ENCODE measurements around the gene DPM2.

The DPM2 gene, protein sequence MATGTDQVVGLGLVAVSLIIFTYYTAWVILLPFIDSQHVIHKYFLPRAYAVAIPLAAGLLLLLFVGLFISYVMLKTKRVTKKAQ

DNA sequence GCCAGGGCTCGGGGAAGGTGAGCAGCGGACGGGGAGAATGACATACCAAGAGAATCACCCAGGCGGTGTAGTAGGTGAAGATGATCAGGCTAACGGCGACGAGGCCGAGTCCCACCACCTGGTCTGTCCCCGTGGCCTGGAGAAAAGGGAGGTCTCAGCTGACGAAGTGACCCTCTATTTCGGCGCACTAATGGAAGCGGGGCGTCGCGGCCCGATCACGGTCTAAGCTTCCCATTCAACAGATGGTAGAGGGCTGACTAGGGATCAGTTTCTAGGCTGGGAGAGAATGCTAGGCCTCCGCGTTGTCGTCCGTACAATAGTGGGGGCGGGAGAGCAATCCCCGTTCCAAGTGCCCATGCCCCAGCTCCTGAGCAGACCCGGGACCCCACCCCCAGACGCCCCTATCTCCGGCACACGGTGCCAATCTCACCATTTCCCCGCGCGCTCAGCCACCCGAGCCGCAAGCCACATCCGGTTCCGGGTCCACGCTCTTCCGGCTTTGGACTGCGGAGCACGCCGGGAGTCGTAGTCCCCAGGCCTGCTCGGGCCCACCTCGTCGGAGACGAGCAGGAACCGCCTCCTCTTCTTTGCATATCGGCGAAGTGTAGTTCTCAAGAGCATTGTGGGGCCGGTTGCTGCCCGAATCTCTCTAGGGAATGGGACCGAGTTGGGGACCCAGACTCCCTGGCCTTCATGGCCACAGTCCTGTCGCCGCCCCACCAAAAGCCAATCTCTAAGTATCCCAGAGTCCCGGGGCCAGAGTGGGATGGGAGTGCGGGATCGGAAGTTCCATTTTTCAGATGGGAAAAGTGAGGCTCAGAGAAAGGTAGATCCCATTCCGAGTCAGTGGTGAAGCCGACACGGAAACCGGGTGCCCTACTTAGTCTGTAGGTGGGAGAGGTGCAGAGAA, at the start of gene DPM2:
TSS of gene DPM2 (minus strand) at position 467 of the 910 bp plus-strand sequence. CDS start at position 433, 34 bp downstream.
- Histone ChIP-seq H3K27me3 (ENCODE audit: control insufficient read depth in 1 of 2, insufficient read depth in 2 of 2, low read length in 2 of 2) (no peaks in the 10 kb centered on the region), H3K9me3 (ENCODE audit: low read length) (no peaks in the 10 kb centered on the region), H3K4me1 (ENCODE audit: insufficient read depth, low read length) (peaks cover 39% of the 10 kb centered on the region), H3K27ac (ENCODE audit: low read depth, low read length) (peak within 1 kb of the TSS; percentile 65), H3K9ac (ENCODE audit: low read length) (peak within 1 kb of the TSS; percentile 75), H3K36me3 (ENCODE audit: insufficient read depth, low read length) (peaks cover 15% of the 10 kb centered on the region), H3K4me3 (ENCODE audit: low read depth in 1 of 2, low read length in 2 of 2) (peak within 1 kb of the TSS; percentile 82 to 90)

DNA sequence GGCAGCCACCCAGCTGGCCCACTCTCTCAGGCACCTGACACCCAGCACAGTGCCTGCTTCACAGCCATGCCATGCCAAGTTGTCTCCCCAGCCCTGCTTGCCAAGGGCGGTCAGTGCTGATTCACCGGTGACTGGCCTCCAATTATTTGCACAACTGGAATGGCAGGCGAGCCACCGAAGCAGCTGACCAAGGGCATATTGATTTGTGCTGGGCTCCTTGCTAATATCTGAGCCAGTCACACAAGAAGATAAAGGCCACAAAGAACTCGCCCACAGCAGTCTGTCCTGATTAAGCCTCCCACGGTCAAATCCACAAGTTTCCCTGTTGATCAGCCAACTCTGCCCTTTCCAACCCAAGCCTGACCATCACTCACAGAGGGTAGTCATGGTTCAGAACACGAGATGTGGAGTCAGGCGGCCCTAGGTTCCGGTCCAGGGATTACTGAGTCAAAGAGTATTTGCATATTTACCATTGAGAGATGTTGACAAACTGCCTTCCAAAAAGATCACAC, 49.5 kb upstream of the DPM2 start:
- H3K36me3 ChIP-seq (ENCODE audit: insufficient read depth, low read length), result no peaks in the 10 kb centered on the region
- no peaks in the 10 kb centered on the region for H3K4me1 ChIP-seq (ENCODE audit: insufficient read depth, low read length)
- no peak overlapping the region for H3K9ac ChIP-seq (ENCODE audit: low read length)
- H3K27me3 ChIP-seq (ENCODE audit: control insufficient read depth in 1 of 2, insufficient read depth in 2 of 2, low read length in 2 of 2), result no peaks in the 10 kb centered on the region
- H3K9me3 ChIP-seq (ENCODE audit: low read length), result no peaks in the 10 kb centered on the region
- H3K4me3 ChIP-seq (ENCODE audit: low read depth in 1 of 2, low read length in 2 of 2), result no peak overlapping the region
- no peak overlapping the region for H3K27ac ChIP-seq (ENCODE audit: low read depth, low read length)

DNA sequence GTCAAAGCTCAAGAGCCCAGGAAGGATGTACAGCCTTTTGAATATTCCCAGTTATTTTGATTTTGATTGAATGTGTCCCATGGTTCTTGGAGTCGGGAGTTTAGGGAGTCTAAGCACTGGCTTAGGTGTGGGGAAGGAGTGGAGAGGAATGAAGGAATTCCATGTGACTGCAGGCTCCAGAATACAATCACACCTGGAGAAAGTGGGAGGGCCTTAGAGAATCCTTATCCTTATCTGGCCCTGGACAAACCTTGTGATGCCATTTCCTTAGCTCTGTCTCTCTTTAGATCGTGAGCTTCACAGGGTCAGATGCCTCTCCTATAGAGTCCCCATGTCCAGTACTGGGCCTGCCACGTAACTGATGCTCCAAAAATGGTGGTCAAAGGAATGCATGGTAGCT, 47.4 kb upstream of the DPM2 start:
- Histone ChIP-seq H3K9ac (ENCODE audit: low read length) (no peak overlapping the region), H3K27ac (ENCODE audit: low read depth, low read length) (no peak overlapping the region), H3K36me3 (ENCODE audit: insufficient read depth, low read length) (no peaks in the 10 kb centered on the region), H3K27me3 (ENCODE audit: control insufficient read depth in 1 of 2, insufficient read depth in 2 of 2, low read length in 2 of 2) (no peaks in the 10 kb centered on the region), H3K9me3 (ENCODE audit: low read length) (no peaks in the 10 kb centered on the region), H3K4me3 (ENCODE audit: low read depth in 1 of 2, low read length in 2 of 2) (no peak overlapping the region), H3K4me1 (ENCODE audit: insufficient read depth, low read length) (peaks cover 6% of the 10 kb centered on the region)

DNA sequence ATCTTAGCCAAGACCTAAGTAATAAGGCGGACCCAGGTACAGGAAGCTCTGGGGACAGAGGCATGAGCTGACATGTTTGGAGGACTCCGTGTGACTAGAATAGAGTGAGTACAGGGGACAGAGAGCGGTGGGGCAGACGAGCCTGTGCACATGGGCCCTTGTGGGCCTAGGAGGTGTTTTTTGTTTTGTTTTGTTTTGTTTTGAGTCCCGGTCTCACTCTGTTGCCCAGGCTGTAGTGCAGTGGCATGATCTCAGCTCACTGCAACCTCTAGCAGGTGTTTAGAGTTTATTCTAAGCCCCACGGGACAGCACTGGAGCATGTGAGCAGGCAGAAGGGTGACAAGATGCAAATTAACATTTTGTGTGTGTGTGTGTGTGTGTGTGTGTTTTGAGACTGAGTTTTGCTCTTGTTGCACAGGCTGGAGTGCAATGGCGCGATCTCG, 46.2 kb upstream of the DPM2 start:
- no peak overlapping the region for H3K9ac ChIP-seq (ENCODE audit: low read length)
- no peaks in the 10 kb centered on the region for H3K27me3 ChIP-seq (ENCODE audit: control insufficient read depth in 1 of 2, insufficient read depth in 2 of 2, low read length in 2 of 2)
- H3K4me3 ChIP-seq (ENCODE audit: low read depth in 1 of 2, low read length in 2 of 2), result no peak overlapping the region
- no peaks in the 10 kb centered on the region for H3K9me3 ChIP-seq (ENCODE audit: low read length)
- H3K4me1 ChIP-seq (ENCODE audit: insufficient read depth, low read length), result peaks cover 6% of the 10 kb centered on the region
- H3K36me3 ChIP-seq (ENCODE audit: insufficient read depth, low read length), result no peaks in the 10 kb centered on the region
- no peak overlapping the region for H3K27ac ChIP-seq (ENCODE audit: low read depth, low read length)

DNA sequence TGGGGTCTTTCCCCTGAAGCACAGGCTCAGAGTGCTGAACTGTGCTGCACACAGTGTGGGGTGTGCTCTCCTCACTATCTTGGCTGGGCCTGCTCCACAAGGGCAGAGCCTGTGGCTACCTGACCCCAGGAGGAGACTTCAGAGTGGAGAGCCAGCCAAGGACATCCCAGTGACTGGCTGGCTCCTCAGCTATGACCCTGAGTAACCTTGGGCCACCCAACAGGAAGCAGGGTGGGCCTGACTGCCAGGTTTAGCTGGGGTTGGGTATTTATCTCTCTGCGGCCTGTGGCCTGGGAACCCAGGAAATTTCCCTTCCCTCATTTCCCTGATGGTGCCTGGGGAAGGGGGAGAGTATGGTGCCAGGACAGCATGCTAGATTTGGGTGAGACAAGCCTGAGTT, 45.3 kb upstream of the DPM2 start:
- Histone ChIP-seq H3K4me1 (ENCODE audit: insufficient read depth, low read length) (peaks cover 11% of the 10 kb centered on the region), H3K27me3 (ENCODE audit: control insufficient read depth in 1 of 2, insufficient read depth in 2 of 2, low read length in 2 of 2) (no peaks in the 10 kb centered on the region), H3K4me3 (ENCODE audit: low read depth in 1 of 2, low read length in 2 of 2) (no peak overlapping the region), H3K27ac (ENCODE audit: low read depth, low read length) (no peak overlapping the region), H3K9me3 (ENCODE audit: low read length) (no peaks in the 10 kb centered on the region), H3K9ac (ENCODE audit: low read length) (no peak overlapping the region), H3K36me3 (ENCODE audit: insufficient read depth, low read length) (no peaks in the 10 kb centered on the region)

DNA sequence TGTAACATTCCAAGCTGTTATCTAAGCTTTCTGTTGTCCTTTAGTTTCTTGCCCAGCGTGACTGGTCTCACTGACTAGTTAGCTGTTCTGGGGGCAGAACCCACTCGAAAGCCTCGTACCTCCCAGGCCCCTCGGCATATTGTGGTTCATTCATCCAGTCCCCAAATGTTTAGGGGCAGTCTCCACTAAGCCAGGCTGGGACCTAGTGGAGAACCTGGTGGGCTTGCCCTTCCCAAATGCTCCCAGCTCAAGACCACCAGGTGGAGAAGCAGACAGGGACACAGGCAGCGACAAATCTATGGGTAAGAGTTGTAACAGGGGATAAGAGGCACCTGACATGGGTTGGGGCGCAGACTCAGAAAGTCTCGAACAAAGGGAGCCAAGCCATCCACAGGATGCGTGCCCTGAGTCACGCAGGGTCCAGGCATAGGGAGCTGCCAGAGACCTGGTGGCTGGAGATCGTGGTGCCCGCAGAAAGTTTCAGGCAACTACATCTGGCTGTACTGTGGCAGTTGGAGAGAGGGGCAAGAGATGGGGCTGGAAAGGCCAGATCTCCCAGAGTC, 44.0 kb upstream of the DPM2 start:
- Histone ChIP-seq H3K27ac (ENCODE audit: low read depth, low read length) (peak overlapping the region; percentile 99), H3K9me3 (ENCODE audit: low read length) (no peaks in the 10 kb centered on the region), H3K27me3 (ENCODE audit: control insufficient read depth in 1 of 2, insufficient read depth in 2 of 2, low read length in 2 of 2) (no peaks in the 10 kb centered on the region), H3K4me3 (ENCODE audit: low read depth in 1 of 2, low read length in 2 of 2) (peak overlapping the region; percentile 61 to 66), H3K4me1 (ENCODE audit: insufficient read depth, low read length) (peaks cover 24% of the 10 kb centered on the region), H3K36me3 (ENCODE audit: insufficient read depth, low read length) (no peaks in the 10 kb centered on the region), H3K9ac (ENCODE audit: low read length) (peak overlapping the region; percentile 60)

DNA sequence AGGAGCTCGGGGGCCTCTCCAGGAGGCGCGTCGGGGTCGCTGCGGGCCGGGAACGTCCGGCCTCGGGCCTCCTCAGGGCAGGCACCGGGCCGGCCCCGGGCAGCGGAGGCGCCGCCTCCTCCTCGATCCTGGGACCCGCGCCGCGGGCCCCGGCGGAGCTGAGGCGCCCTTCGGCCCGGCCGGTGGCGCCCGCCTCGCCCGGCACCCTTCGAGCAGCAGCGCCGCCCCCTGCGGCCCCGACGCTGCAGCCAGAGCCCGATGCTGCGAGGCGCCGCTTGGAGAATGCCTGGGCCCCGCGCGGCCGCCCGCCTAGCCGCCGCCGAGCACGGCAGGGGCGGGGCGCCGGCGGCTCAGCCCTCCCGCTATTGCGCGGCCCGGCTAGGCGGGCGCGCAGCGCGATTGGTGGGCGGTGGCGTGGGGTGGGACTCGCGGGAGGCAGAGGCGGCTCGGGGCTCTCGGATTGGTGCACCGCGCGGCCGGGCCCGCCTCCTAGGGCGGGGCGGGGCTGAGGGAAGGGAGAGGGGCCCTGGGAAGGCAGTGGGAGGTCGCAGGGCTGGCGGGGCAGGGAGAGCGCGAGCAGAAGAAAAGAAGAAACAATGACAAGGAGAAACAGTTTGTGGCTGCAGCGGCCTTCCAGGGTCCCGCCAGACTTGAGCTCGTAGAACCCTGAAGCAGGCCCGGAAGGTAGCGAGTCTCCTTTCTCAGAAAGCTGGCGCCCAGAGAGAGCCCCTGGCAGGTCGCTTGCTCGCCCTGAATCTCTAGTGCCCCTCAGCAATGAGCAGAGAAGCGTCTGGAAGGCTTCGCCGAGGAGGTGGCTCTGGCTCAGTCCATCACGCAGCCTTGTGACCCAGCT, 43.3 kb upstream of the DPM2 start, which contains the start of gene EEIG1:
TSS of gene EEIG1 (minus strand) at position 284 of the 853 bp plus-strand sequence. CDS start 852 bp downstream, outside the sequence.
- H3K4me1 ChIP-seq (ENCODE audit: insufficient read depth, low read length), result peaks cover 31% of the 10 kb centered on the region
- peak within 1 kb of the TSS; percentile 60 for H3K9ac ChIP-seq (ENCODE audit: low read length)
- H3K36me3 ChIP-seq (ENCODE audit: insufficient read depth, low read length), result no peaks in the 10 kb centered on the region
- peak within 1 kb of the TSS; percentile 75 to 95 for H3K4me3 ChIP-seq (ENCODE audit: low read depth in 1 of 2, low read length in 2 of 2)
- peak within 1 kb of the TSS; percentile 99 for H3K27ac ChIP-seq (ENCODE audit: low read depth, low read length)
- H3K9me3 ChIP-seq (ENCODE audit: low read length), result no peaks in the 10 kb centered on the region
- H3K27me3 ChIP-seq (ENCODE audit: control insufficient read depth in 1 of 2, insufficient read depth in 2 of 2, low read length in 2 of 2), result no peaks in the 10 kb centered on the region

DNA sequence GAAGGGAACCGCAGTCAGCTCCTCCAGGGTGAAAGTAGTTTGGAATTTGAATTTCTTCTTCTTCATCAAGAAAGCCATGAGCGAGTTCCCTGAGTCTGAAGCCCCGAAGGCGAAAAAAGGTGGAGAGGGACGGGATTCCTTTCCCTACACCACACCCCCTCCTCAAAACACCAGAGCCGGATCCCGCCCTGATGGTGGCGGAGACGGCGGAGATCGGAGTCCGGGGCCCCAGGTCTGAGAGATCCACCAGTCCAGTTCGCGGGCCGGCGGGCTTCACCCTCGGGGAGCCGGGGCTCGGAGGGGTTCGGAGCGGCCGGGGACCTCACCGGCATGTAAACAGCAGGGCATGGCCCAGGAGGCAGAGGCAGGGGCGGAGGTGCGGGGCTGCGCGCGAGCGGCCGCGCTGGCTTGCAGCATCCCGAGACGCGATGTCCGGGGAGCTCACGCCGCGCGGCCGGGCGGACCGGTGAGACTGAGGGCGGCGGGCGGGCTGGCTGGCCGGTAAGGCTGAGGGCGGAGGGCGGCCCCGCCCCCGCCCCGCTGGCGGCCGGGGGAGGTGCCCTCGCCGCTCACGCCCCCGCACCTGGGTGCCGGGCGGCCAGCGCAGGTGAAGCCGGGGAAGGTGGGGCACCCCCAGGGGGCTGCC, 42.5 kb upstream of the DPM2 start:
- peak overlapping the region; percentile 90 for H3K27ac ChIP-seq (ENCODE audit: low read depth, low read length)
- peak overlapping the region; percentile 55 for H3K9ac ChIP-seq (ENCODE audit: low read length)
- no peaks in the 10 kb centered on the region for H3K27me3 ChIP-seq (ENCODE audit: control insufficient read depth in 1 of 2, insufficient read depth in 2 of 2, low read length in 2 of 2)
- H3K36me3 ChIP-seq (ENCODE audit: insufficient read depth, low read length), result no peaks in the 10 kb centered on the region
- peak overlapping the region; percentile 75 to 95 for H3K4me3 ChIP-seq (ENCODE audit: low read depth in 1 of 2, low read length in 2 of 2)
- peaks cover 38% of the 10 kb centered on the region for H3K4me1 ChIP-seq (ENCODE audit: insufficient read depth, low read length)
- no peaks in the 10 kb centered on the region for H3K9me3 ChIP-seq (ENCODE audit: low read length)

DNA sequence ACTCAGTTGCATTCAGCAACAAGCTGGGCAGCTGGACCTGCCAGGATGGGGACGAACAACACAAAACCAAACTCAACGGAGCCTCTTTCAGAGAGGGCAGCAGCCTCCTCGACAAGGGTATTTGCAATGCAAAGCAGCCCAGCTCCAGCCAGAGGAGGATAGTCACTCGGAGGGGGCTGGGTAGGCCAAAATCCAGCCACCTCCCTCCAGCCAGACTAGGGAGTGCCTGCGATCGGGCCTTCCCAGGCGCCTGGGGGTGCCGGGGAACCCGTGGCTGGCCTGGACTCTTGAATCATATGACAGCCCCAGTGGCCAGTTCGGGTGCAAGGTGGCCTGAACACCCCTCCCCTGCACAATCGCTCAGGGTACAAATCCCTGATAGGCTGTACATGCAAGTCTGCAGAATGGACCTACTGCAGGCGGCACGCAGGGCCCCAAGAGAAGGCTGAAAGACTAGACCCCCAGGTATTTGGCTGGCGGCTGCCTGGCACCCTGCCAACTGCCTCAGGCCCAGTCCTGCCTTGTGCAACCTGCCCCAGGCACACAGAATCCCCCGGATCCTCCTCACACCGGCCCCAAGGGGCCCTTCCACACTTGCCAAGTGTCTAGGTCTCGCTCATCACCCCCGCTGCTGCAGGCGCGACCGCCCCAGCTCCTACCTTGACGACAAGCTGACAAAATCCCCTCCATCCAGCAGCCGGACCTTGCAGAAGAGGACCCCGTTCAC, 41.8 kb upstream of the DPM2 start:
- no peaks in the 10 kb centered on the region for H3K36me3 ChIP-seq (ENCODE audit: insufficient read depth, low read length)
- no peaks in the 10 kb centered on the region for H3K27me3 ChIP-seq (ENCODE audit: control insufficient read depth in 1 of 2, insufficient read depth in 2 of 2, low read length in 2 of 2)
- no peaks in the 10 kb centered on the region for H3K9me3 ChIP-seq (ENCODE audit: low read length)
- peak overlapping the region; percentile 75 to 95 for H3K4me3 ChIP-seq (ENCODE audit: low read depth in 1 of 2, low read length in 2 of 2)
- H3K4me1 ChIP-seq (ENCODE audit: insufficient read depth, low read length), result peaks cover 45% of the 10 kb centered on the region
- peak overlapping the region; percentile 90 for H3K27ac ChIP-seq (ENCODE audit: low read depth, low read length)
- H3K9ac ChIP-seq (ENCODE audit: low read length), result peak overlapping the region; percentile 55

DNA sequence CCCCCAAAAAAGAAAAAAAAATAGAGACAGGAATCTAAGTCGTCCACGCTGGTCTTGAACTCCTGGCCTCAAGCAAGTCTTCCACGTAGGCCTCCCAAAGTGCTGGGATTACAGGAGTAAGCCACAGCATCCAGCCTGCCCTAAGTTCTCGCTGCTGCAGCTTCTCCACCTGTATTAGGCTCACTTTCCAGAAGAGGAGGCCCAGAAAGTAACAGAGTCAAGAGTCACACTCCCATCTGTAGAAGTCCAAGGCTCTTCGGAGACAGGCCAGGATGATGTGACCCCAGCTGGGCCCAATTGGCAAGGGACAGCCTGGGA, 41.3 kb upstream of the DPM2 start:
- Histone ChIP-seq H3K4me1 (ENCODE audit: insufficient read depth, low read length) (peaks cover 50% of the 10 kb centered on the region), H3K27me3 (ENCODE audit: control insufficient read depth in 1 of 2, insufficient read depth in 2 of 2, low read length in 2 of 2) (no peaks in the 10 kb centered on the region), H3K9ac (ENCODE audit: low read length) (peak overlapping the region; percentile 55), H3K27ac (ENCODE audit: low read depth, low read length) (peak overlapping the region; percentile 90), H3K36me3 (ENCODE audit: insufficient read depth, low read length) (no peaks in the 10 kb centered on the region), H3K9me3 (ENCODE audit: low read length) (no peaks in the 10 kb centered on the region), H3K4me3 (ENCODE audit: low read depth in 1 of 2, low read length in 2 of 2) (peak overlapping the region; percentile 75 to 95)
